OCI-LY7 (cell line): ENCODE data around the gene DNAJC1. TPM values are rescaled to one million over a fixed set of nuclear protein-coding genes. Genes with fewer than 3 reads are reported as not detected.

ENCODE experiments used
- BruUV-seq: library from RNA; stranded (reverse); fragments of 400-500 nt; replicated peaks from 2 replicates; lab custom pipeline; 2021; lab: Mats Ljungman, UMichigan
- CTCF ChIA-PET: fragments of 300-600 bp; sonication (Branson Sonifier 250); formaldehyde crosslinking; loops from one replicate; lab custom pipeline; 2022; ENCODE audit warnings: antibody characterized with exemption; ENCODE audit not compliant: unreplicated experiment; lab: Charles Lee
- POLR2A ChIA-PET: fragments of 300-600 bp; sonication (Branson Sonifier 250); formaldehyde crosslinking; loops from one replicate; lab custom pipeline; 2022; ENCODE audit warnings: antibody characterized with exemption; lab: Charles Lee
- DNase-seq: peaks from one replicate; pipeline ENCODE4 v3.0.0-alpha.2; 2015; ENCODE audit warnings: low spot score
- H2AFZ ChIP-seq: fragments of 200-600 bp; sonication (generic), shearing (Covaris generic); 2 replicates; pipeline ENCODE4 v1.6.1; 2014; ENCODE audit warnings: mild to moderate bottlenecking, antibody characterized with exemption, low read length, moderate library complexity
- H3K27ac ChIP-seq: fragments of 200-600 bp; sonication (generic); 2 replicates; pipeline ENCODE4 v1.5.1; 2014; ENCODE audit warnings: mixed run types, low read depth, mild to moderate bottlenecking, moderate library complexity, low read length, inconsistent platforms; ENCODE audit not compliant: poor library complexity, severe bottlenecking
- H3K36me3 ChIP-seq: fragments of 200-600 bp; sonication (generic); 2 replicates; pipeline ENCODE4 v1.6.1; 2014; ENCODE audit warnings: mild to moderate bottlenecking, antibody characterized with exemption, low read length, moderate library complexity, mixed read lengths; ENCODE audit not compliant: insufficient read depth
- H3K4me1 ChIP-seq: fragments of 200-600 bp; sonication (generic); 2 replicates; pipeline ENCODE4 v1.5.1; 2014; ENCODE audit warnings: mild to moderate bottlenecking, low read length; ENCODE audit not compliant: insufficient read depth, poor library complexity, severe bottlenecking
- H3K4me2 ChIP-seq: fragments of 200-600 bp; sonication (generic); 2 replicates; pipeline ENCODE4 v1.6.1; 2014; ENCODE audit warnings: mild to moderate bottlenecking, low read length
- H3K4me3 ChIP-seq: fragments of 200-600 bp; sonication (generic); 2 replicates; pipeline ENCODE4 v1.5.1; 2014; ENCODE audit warnings: mild to moderate bottlenecking, low read depth, low read length; ENCODE audit not compliant: poor library complexity, severe bottlenecking
- H3K79me2 ChIP-seq: fragments of 200-600 bp; sonication (generic); 2 replicates; pipeline ENCODE4 v1.6.1; 2016; ENCODE audit warnings: low read depth, mild to moderate bottlenecking, low read length, moderate library complexity, mixed read lengths; ENCODE audit not compliant: insufficient read depth
- H3K9me2 ChIP-seq: fragments of 200-600 bp; sonication (generic); 2 replicates; pipeline ENCODE4 v1.6.1; 2016; ENCODE audit warnings: mild to moderate bottlenecking, low read length, mixed read lengths; ENCODE audit not compliant: insufficient read depth
- H3K9me3 ChIP-seq: fragments of 200-600 bp; sonication (generic); 2 replicates; pipeline ENCODE4 v1.6.1; 2014; ENCODE audit warnings: mild to moderate bottlenecking, mixed run types, low read length, mixed read lengths
- H4K20me1 ChIP-seq: fragments of 200-600 bp; sonication (generic); 2 replicates; pipeline ENCODE4 v1.6.1; 2014; ENCODE audit warnings: mild to moderate bottlenecking, antibody characterized with exemption, low read length, moderate library complexity, mixed read lengths; ENCODE audit not compliant: insufficient read depth
- EZH2phosphoT487 ChIP-seq: fragments of 200-600 bp; sonication (generic); IDR thresholded peaks from 2 replicates; pipeline ENCODE4 v1.6.1; 2018; ENCODE audit warnings: low read depth, borderline replicate concordance, mild to moderate bottlenecking, mixed run types, antibody characterized with exemption, low read length, moderate library complexity, mixed read lengths
- intact Hi-C: fragments of 100-400 bp; cut with micrococcal nuclease; formaldehyde crosslinking; loops from one replicate; pipeline ENCODE4 v1.10.0; 2022; ENCODE audit not compliant: unreplicated experiment
- total RNA-seq, 2 experiments: library from RNA; depleted of rRNA in 1 of 2; stranded (reverse); fragments of >200 nt in 1 of 2; shearing (Covaris generic) in 1 of 2; gene quantifications; 2 replicates each; pipeline ENCODE4 v1.2.3, GENCODE V29; 2014 to 2022
- TF ChIP-seq, protein P1 (sequence below): fragments of 200-600 bp; sonication (generic); conservative IDR thresholded peaks from 2 replicates; pipeline ENCODE4 v1.5.1; 2014; ENCODE audit warnings: mild to moderate bottlenecking, antibody characterized with exemption, low read length, moderate library complexity, mixed read lengths

Gene DNAJC1
- total RNA-seq, 2 experiments from 2014 or later: 7.1 to 16.9 TPM

DNA sequence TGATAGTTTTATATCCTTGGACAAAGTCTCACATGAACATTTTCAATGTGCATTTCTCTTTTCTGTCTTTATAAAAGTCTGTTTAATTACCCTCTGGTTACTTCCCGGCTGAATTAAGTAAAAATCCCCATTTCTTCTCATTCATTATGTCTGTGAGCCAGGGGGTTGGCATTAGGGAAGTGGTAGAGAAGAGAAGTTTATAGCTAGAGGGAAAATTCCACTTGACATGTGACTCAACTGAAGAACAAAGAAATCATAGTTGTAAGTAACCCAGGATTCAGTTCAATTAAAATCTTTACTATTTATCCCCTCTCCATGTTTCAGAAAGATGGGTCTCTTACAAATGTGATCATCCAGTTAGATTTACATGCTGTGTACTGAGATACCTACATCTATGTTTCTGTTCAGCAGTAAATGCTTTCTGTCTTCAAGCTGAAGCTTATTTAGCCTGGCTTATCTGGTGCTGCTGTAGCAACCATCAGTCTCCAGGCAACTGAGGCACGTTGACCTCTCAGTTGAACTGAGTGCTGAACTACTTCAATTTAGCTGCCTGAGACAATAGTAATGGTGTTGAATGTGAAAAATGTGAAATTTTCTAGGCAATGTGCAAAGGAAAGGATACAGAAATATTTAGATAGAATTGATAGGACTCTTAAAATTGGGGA is 287.9 kb downstream of the DNAJC1 start:
- TF ChIP-seq EZH2phosphoT487: no peak
- TF ChIP-seq, protein P1, sequence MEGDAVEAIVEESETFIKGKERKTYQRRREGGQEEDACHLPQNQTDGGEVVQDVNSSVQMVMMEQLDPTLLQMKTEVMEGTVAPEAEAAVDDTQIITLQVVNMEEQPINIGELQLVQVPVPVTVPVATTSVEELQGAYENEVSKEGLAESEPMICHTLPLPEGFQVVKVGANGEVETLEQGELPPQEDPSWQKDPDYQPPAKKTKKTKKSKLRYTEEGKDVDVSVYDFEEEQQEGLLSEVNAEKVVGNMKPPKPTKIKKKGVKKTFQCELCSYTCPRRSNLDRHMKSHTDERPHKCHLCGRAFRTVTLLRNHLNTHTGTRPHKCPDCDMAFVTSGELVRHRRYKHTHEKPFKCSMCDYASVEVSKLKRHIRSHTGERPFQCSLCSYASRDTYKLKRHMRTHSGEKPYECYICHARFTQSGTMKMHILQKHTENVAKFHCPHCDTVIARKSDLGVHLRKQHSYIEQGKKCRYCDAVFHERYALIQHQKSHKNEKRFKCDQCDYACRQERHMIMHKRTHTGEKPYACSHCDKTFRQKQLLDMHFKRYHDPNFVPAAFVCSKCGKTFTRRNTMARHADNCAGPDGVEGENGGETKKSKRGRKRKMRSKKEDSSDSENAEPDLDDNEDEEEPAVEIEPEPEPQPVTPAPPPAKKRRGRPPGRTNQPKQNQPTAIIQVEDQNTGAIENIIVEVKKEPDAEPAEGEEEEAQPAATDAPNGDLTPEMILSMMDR: no peak
- Histone ChIP-seq H3K9me2 (no peaks in the 10 kb centered on the region), H3K4me2 (no peak overlapping the region), H3K79me2 (no peaks in the 10 kb centered on the region), H3K36me3 (peaks cover 49% of the 10 kb centered on the region), H3K4me1 (no peaks in the 10 kb centered on the region), H3K27ac (no peak overlapping the region), H4K20me1 (0 out of 2 replicates have a peak, but pooled peaks cover 6% of the 10 kb centered on the region), H3K9me3 (no peaks in the 10 kb centered on the region), H3K4me3 (no peak overlapping the region), H2AFZ (no peak overlapping the region)
- CTCF ChIA-PET: no interaction called here
- BruUV-seq: no TSS peak
- POLR2A ChIA-PET: interaction anchor here (0.7 to 1.4 kb wide), 3 partner anchors 9 to 226 kb away, joined by 3 to 4 read pairs (median 3); no protein-coding TSS in a partner anchor
- no peak for DNase-seq
- intact Hi-C loops: no loop called here

DNA sequence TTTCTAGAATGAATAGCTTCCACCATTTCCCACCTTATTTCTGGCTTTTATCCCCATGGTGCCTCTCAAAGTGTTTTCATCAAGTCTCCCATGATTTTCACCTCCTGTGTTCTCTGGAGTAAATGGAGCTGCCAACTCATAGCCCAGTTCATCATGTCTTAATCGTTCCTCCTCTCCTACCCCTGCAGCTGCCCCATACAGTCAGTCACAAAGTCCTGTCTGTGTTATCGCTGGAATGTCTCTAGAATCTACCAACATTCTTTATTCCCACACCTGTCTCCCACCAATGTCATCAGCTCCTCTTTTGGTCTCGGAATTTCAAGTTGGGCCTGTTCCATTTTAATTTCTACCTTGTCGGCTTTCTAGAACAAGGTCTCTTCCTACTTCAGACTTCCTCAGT is 290.6 kb downstream of the DNAJC1 start:
- POLR2A ChIA-PET: interaction anchor here (0.6 to 1.6 kb wide), 5 partner anchors 11 to 1052 kb away, joined by 3 to 4 read pairs (median 3); no protein-coding TSS in a partner anchor
- Histone ChIP-seq H3K9me3 (no peaks in the 10 kb centered on the region), H3K9me2 (no peaks in the 10 kb centered on the region), H3K79me2 (no peaks in the 10 kb centered on the region), H2AFZ (no peak overlapping the region), H3K4me2 (no peak overlapping the region), H3K4me1 (no peaks in the 10 kb centered on the region), H3K27ac (no peak overlapping the region), H3K4me3 (no peak overlapping the region), H4K20me1 (peaks cover 14% of the 10 kb centered on the region; the same call in 1 of the 2 replicates), H3K36me3 (peaks cover 65% of the 10 kb centered on the region)
- intact Hi-C loops: no loop called here
- CTCF ChIA-PET: no interaction called here
- DNase-seq: no peak
- TF ChIP-seq, protein P1: no peak
- TF ChIP-seq EZH2phosphoT487: no peak
- BruUV-seq: no TSS peak

DNA sequence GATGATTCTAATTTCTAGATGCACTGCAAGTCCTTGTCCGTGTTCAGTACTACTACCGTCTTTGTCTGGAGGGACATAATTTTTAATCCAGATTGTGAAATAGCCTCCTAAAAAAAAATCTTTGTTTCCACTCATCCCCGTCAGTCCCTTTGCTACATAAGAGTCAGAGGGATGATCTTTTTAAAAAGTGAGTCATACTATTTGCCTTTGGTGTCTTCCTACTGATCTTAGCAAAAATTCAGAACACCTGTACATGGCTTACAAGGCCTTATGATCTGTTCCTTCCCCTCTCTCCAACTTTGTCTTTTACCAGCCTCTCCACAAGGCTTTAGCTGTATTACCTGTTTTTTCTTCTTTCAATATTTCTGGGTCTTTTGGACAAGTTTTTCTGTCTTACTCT is 296.0 kb downstream of the DNAJC1 start:
- no peak for DNase-seq
- no peak overlapping the region for H2AFZ ChIP-seq
- H3K27ac ChIP-seq: no peak overlapping the region
- H3K79me2 ChIP-seq: peaks cover 23% of the 10 kb centered on the region; the same call in 1 of the 2 replicates
- H4K20me1 ChIP-seq: peaks cover 14% of the 10 kb centered on the region; the same call in 1 of the 2 replicates
- TF ChIP-seq EZH2phosphoT487: no peak
- TF ChIP-seq, protein P1: no peak
- H3K4me1 ChIP-seq: peaks cover 15% of the 10 kb centered on the region
- intact Hi-C loops: no loop called here
- no peak overlapping the region for H3K4me3 ChIP-seq
- POLR2A ChIA-PET: interaction anchor here (1.2 to 1.4 kb wide), 2 partner anchors 13 to 24 kb away, joined by 3 to 4 read pairs; no protein-coding TSS in a partner anchor
- peaks cover 43% of the 10 kb centered on the region for H3K36me3 ChIP-seq
- no peaks in the 10 kb centered on the region for H3K9me2 ChIP-seq
- CTCF ChIA-PET: no interaction called here
- no peak overlapping the region for H3K4me2 ChIP-seq
- no TSS peak for BruUV-seq
- H3K9me3 ChIP-seq: no peaks in the 10 kb centered on the region
